GM12891 (cell line): ENCODE measurements around the gene CTRB2.

Source experiments
- DNase-seq: peaks from one replicate; pipeline ENCODE4 v3.0.0; 2011; ENCODE audit warnings: low spot score; ENCODE audit not compliant: insufficient read length
- FAIRE-seq: peaks from 2 replicates; lab custom pipeline; 2011; peaks lifted over from hg19 to GRCh38; lab: Jason Lieb, UNC
- PAX5 ChIP-seq: IDR thresholded peaks from 2 replicates; pipeline ENCODE4 v1.6.1; 2011; ENCODE audit warnings: low read length, moderate library complexity, mild to moderate bottlenecking; ENCODE audit not compliant: insufficient read depth, severe bottlenecking
- POLR2A ChIP-seq: IDR thresholded peaks from 2 replicates; pipeline ENCODE4 v1.6.1; 2011; ENCODE audit warnings: low read depth, low read length, control low read depth
- POLR2AphosphoS5 ChIP-seq: IDR thresholded peaks from 2 replicates; pipeline ENCODE4 v1.6.1; 2011; ENCODE audit warnings: low read depth, low read length, control low read depth
- POU2F2 ChIP-seq: IDR thresholded peaks from 2 replicates; pipeline ENCODE4 v1.6.1; 2011; ENCODE audit warnings: low read depth, mild to moderate bottlenecking, control low read depth, low read length, moderate library complexity
- SPI1 ChIP-seq: IDR thresholded peaks from 2 replicates; pipeline ENCODE4 v1.6.1; 2011; ENCODE audit warnings: low read depth, low read length, control low read depth
- TAF1 ChIP-seq: IDR thresholded peaks from 2 replicates; pipeline ENCODE4 v1.6.1; 2011; ENCODE audit warnings: low read depth, low read length, control low read depth

CTRB2 gene

GRCh38 chr16:75204410-75204758, 2.6 kb downstream of the CTRB2 start:
- FAIRE-seq = no peak
- DNase-seq = no peak
- TF ChIP-seq POU2F2 (no peak), TAF1 (no peak), SPI1 (no peak), POLR2AphosphoS5 (no peak), PAX5 (no peak), POLR2A (no peak)

- FAIRE-seq (no peak), DNase-seq (no peak)
- TF ChIP-seq SPI1 (no peak), POU2F2 (no peak), POLR2AphosphoS5 (no peak), POLR2A (no peak), TAF1 (no peak), PAX5 (no peak)
Measured at GRCh38 chr16:75203667-75204409, 3.1 kb downstream of the CTRB2 start.

- TF ChIP-seq POLR2A (no peak), SPI1 (no peak), PAX5 (no peak), POLR2AphosphoS5 (no peak), TAF1 (no peak)
- no peak for FAIRE-seq
- no peak for DNase-seq
Measured at GRCh38 chr16:75203096-75203495, 3.9 kb downstream of the CTRB2 start.

- FAIRE-seq = no peak
- no peak for TF ChIP-seq POLR2AphosphoS5
- TF ChIP-seq PAX5 = no peak
- TF ChIP-seq POLR2A = no peak
- no peak for TF ChIP-seq TAF1
- TF ChIP-seq POU2F2 = no peak
- no peak for DNase-seq
Measured at GRCh38 chr16:75202069-75202590, 4.8 kb downstream of the CTRB2 start.

GRCh38 chr16:75198135-75198600, 8.8 kb downstream of the CTRB2 start:
- DNase-seq (no peak), FAIRE-seq (no peak)
- TF ChIP-seq PAX5 (no peak), POLR2AphosphoS5 (no peak), POU2F2 (no peak), SPI1 (no peak), TAF1 (no peak), POLR2A (no peak)

- DNase-seq (no peak), FAIRE-seq (no peak)
- TF ChIP-seq TAF1 (no peak), PAX5 (no peak), POLR2A (no peak), POLR2AphosphoS5 (no peak), POU2F2 (no peak), SPI1 (no peak)
Measured at GRCh38 chr16:75197522-75198134, 9.3 kb downstream of the CTRB2 start.

GRCh38 chr16:75196836-75197235, 10.1 kb downstream of the CTRB2 start:
- DNase-seq (no peak), FAIRE-seq (no peak)
- TF ChIP-seq POLR2AphosphoS5 (no peak), TAF1 (no peak), POLR2A (no peak), PAX5 (no peak), SPI1 (no peak), POU2F2 (no peak)

- TF ChIP-seq POU2F2 (no peak), TAF1 (no peak), POLR2AphosphoS5 (no peak), POLR2A (no peak), SPI1 (no peak), PAX5 (no peak)
- DNase-seq = no peak
- no peak for FAIRE-seq
Measured at GRCh38 chr16:75195811-75196790, 10.9 kb downstream of the CTRB2 start.

GRCh38 chr16:75193730-75194444, 13.1 kb downstream of the CTRB2 start:
- DNase-seq (no peak), FAIRE-seq (no peak)
- TF ChIP-seq TAF1 (no peak), PAX5 (no peak), POU2F2 (no peak), POLR2AphosphoS5 (no peak), SPI1 (no peak), POLR2A (no peak)
